Activated CD8-positive, alpha-beta memory T cell treated with anti-CD3 and anti-CD28 coated beads, Interleukin-2, amount 10 ng/mL, durations not matched to agents 7 days and 5 days (primary cell): ENCODE data around the gene RASAL2. TPM values are rescaled to one million over a fixed set of nuclear protein-coding genes. Genes with fewer than 3 reads are reported as not detected.

Source experiments
- ATAC-seq: fragments of 150-1000 bp; cut with Tn5 transposase; one replicate; pipeline ENCODE4 v1.10.0; 2021; ENCODE audit warnings: moderate library complexity
- CTCF ChIA-PET: fragments of 350-600 bp; sonication (Branson Sonifier 250); formaldehyde crosslinking; loops from one replicate; lab custom pipeline; 2021; ENCODE audit warnings: antibody characterized with exemption; lab: Charles Lee
- DNase-seq: peaks from one replicate; pipeline ENCODE4 v3.0.0-alpha.2; 2020
- H3K27ac Mint-ChIP-seq: one replicate; pipeline ENCODE4 v1.8.0; 2021; ENCODE audit warnings: mild to moderate bottlenecking, mixed read lengths
- H3K27me3 Mint-ChIP-seq: one replicate; pipeline ENCODE4 v1.8.0; 2021; ENCODE audit warnings: mixed read lengths
- H3K36me3 Mint-ChIP-seq: one replicate; pipeline ENCODE4 v1.8.0; 2021; ENCODE audit warnings: mild to moderate bottlenecking, mixed read lengths
- H3K4me1 Mint-ChIP-seq: one replicate; pipeline ENCODE4 v1.8.0; 2021; ENCODE audit warnings: mixed read lengths
- H3K4me3 Mint-ChIP-seq: one replicate; pipeline ENCODE4 v1.8.0; 2021; ENCODE audit warnings: mild to moderate bottlenecking, moderate library complexity, mixed read lengths
- H3K9me3 Mint-ChIP-seq: one replicate; pipeline ENCODE4 v1.8.0; 2022; ENCODE audit warnings: low read depth, mixed read lengths
- total RNA-seq, 2 experiments: library from RNA; stranded (reverse); gene quantifications; one replicate each; pipeline ENCODE4 v1.2.3, GENCODE V29; 2021

RASAL2 gene
- total RNA-seq, 2 experiments from 2014 or later: not detected

- CTCF ChIA-PET: no interaction called here
- no peak for ATAC-seq
- no peaks in the 10 kb centered on the region for H3K4me1 Mint-ChIP-seq
- no peaks in the 10 kb centered on the region for H3K27me3 Mint-ChIP-seq
- no peak for DNase-seq
- peaks cover 2% of the 10 kb centered on the region for H3K9me3 Mint-ChIP-seq
- H3K36me3 Mint-ChIP-seq: no peaks in the 10 kb centered on the region
- H3K4me3 Mint-ChIP-seq: no peak overlapping the region
- no peak overlapping the region for H3K27ac Mint-ChIP-seq
These were observed 32.9 kb upstream of the RASAL2 start for GRCh38 chr1:178060789-178061556.

- Mint-ChIP-seq H3K27ac (no peak overlapping the region), H3K27me3 (no peaks in the 10 kb centered on the region), H3K4me3 (no peak overlapping the region), H3K4me1 (no peaks in the 10 kb centered on the region), H3K9me3 (peaks cover 2% of the 10 kb centered on the region), H3K36me3 (no peaks in the 10 kb centered on the region)
- CTCF ChIA-PET: no interaction called here
- no peak for DNase-seq
- no peak for ATAC-seq
These were observed 32.3 kb upstream of the RASAL2 start for GRCh38 chr1:178061620-178062019.

- Mint-ChIP-seq H3K4me3 (no peak overlapping the region), H3K4me1 (no peaks in the 10 kb centered on the region), H3K9me3 (peaks cover 2% of the 10 kb centered on the region), H3K27me3 (no peaks in the 10 kb centered on the region), H3K36me3 (no peaks in the 10 kb centered on the region), H3K27ac (no peak overlapping the region)
- CTCF ChIA-PET: no interaction called here
- DNase-seq (no peak), ATAC-seq (no peak)
These were observed 29.6 kb upstream of the RASAL2 start for GRCh38 chr1:178064191-178064821.

- Mint-ChIP-seq H3K4me3 (no peak overlapping the region), H3K36me3 (no peaks in the 10 kb centered on the region), H3K4me1 (no peaks in the 10 kb centered on the region), H3K27ac (no peak overlapping the region), H3K27me3 (no peaks in the 10 kb centered on the region), H3K9me3 (peaks cover 2% of the 10 kb centered on the region)
- DNase-seq (no peak), ATAC-seq (no peak)
- CTCF ChIA-PET: no interaction called here
These were observed 28.7 kb upstream of the RASAL2 start for GRCh38 chr1:178065250-178065649.

- Mint-ChIP-seq H3K4me3 (no peak overlapping the region), H3K4me1 (no peaks in the 10 kb centered on the region), H3K27me3 (no peaks in the 10 kb centered on the region), H3K27ac (no peak overlapping the region), H3K9me3 (peaks cover 2% of the 10 kb centered on the region), H3K36me3 (no peaks in the 10 kb centered on the region)
- no peak for DNase-seq
- CTCF ChIA-PET: no interaction called here
- ATAC-seq: no peak
These were observed 27.5 kb upstream of the RASAL2 start for GRCh38 chr1:178066296-178066907.

DNA sequence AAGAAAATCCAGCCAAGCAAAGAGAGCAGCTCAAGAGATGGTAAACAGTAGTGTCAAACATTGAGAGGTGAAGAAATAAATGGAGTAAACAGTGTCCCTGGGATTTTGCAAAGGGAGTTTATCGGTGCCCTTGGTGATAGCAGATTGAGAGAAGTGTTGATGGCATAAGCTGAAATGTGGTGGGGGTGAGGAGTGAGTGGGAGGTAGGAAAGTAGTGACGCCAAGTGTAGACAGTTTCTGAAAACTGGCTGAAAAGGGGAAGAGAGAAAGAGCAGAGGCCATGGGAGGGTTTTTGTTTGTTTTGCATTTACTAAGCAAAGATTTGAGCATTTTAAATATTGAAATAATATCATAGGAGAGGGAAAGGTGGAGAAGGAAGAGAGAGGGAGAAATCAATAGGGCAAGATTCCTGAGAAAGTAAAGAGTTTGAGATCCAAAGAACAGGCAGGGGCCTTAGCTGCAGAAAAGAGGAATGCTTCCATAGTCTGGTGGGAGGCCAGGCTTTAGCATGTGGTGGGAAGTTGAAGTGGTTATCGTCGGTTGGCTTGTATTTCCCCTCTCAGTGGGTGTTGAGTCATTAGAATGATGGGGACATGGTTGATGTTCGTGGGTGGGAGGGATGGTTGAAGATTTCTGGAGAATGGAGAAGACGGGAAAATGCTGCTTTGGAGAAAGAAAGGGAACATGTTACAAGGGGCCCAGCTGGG lies 26.8 kb upstream of the RASAL2 start:
- ATAC-seq: no peak
- H3K9me3 Mint-ChIP-seq: peaks cover 2% of the 10 kb centered on the region
- H3K4me3 Mint-ChIP-seq: no peak overlapping the region
- DNase-seq: no peak
- no peaks in the 10 kb centered on the region for H3K27me3 Mint-ChIP-seq
- H3K36me3 Mint-ChIP-seq: no peaks in the 10 kb centered on the region
- H3K27ac Mint-ChIP-seq: no peak overlapping the region
- no peaks in the 10 kb centered on the region for H3K4me1 Mint-ChIP-seq
- CTCF ChIA-PET: no interaction called here

- ATAC-seq (no peak), DNase-seq (no peak)
- Mint-ChIP-seq H3K9me3 (no peaks in the 10 kb centered on the region), H3K4me1 (no peaks in the 10 kb centered on the region), H3K27me3 (no peaks in the 10 kb centered on the region), H3K36me3 (no peaks in the 10 kb centered on the region), H3K27ac (no peak overlapping the region), H3K4me3 (no peak overlapping the region)
- CTCF ChIA-PET: no interaction called here
These were observed 22.1 kb upstream of the RASAL2 start for GRCh38 chr1:178071811-178072210.

DNA sequence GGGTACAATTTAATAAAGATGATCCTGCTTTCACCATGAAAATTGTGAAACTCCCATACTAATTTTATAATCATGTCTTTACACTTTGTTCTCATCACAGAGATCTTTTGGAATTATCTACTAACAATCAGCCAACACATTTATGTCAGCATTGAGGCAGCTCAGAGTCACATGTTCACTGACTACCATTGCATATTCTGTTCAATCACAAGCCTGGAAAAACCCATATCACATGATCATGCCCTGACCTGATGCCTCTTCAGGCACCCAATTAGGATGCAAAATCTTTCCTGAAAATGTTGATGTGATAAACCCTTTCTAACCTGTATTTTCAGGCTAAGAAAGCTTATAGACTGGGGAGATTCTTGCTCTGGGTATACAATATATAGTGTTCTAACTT lies 21.6 kb upstream of the RASAL2 start:
- Mint-ChIP-seq H3K36me3 (no peaks in the 10 kb centered on the region), H3K9me3 (no peaks in the 10 kb centered on the region), H3K27me3 (no peaks in the 10 kb centered on the region), H3K4me1 (no peaks in the 10 kb centered on the region), H3K27ac (no peak overlapping the region), H3K4me3 (no peak overlapping the region)
- ATAC-seq (no peak), DNase-seq (no peak)
- CTCF ChIA-PET: no interaction called here

DNA sequence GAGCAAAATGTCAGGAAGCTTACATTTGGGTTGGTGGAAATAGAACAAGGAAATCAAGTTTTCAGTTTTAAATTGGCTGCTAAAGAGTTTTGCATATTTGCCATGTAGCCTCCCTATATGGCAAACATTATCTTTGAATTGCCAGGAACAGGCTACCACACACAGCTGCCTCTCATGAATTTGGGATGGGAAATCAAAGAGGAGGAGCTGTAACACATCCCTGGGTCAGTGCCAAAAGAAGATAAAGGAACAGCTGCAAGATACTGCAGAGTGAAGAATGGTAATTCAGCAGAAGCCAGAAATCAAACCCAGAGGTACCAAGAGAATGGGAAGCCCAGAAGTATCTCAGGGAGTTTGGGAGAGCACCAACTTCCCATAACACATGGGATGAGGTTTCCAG lies 18.6 kb upstream of the RASAL2 start:
- ATAC-seq (no peak), DNase-seq (no peak)
- H3K27me3 Mint-ChIP-seq: no peaks in the 10 kb centered on the region
- H3K4me1 Mint-ChIP-seq: no peaks in the 10 kb centered on the region
- H3K4me3 Mint-ChIP-seq: no peak overlapping the region
- CTCF ChIA-PET: no interaction called here
- no peak overlapping the region for H3K27ac Mint-ChIP-seq
- no peaks in the 10 kb centered on the region for H3K36me3 Mint-ChIP-seq
- H3K9me3 Mint-ChIP-seq: no peaks in the 10 kb centered on the region

DNA sequence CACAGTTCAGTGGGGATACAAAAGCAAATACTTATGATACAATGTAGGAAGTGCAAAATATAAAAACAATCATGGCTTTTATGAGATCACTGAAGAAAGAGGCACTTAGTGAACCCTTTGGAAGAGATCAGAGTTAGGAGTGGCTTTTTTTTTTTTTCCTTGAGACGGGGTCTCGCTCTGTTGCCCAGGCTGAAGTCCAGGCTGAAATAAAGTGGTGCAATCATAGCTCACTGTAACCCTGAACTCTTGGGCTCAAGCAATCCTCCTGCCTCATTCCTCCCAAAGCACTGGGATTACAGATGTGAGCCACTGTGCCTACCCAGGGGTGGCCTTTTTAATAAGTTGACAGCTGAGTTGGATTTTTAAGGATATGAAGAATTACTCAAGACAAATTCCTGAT lies 17.3 kb upstream of the RASAL2 start:
- Mint-ChIP-seq H3K27ac (no peak overlapping the region), H3K27me3 (no peaks in the 10 kb centered on the region), H3K4me3 (no peak overlapping the region), H3K9me3 (no peaks in the 10 kb centered on the region), H3K36me3 (no peaks in the 10 kb centered on the region), H3K4me1 (no peaks in the 10 kb centered on the region)
- CTCF ChIA-PET: no interaction called here
- ATAC-seq (no peak), DNase-seq (no peak)

GRCh38 chr1:178077917-178078316 lies 16.0 kb upstream of the RASAL2 start:
- CTCF ChIA-PET: no interaction called here
- H3K36me3 Mint-ChIP-seq: no peaks in the 10 kb centered on the region
- no peak overlapping the region for H3K4me3 Mint-ChIP-seq
- H3K27me3 Mint-ChIP-seq: no peaks in the 10 kb centered on the region
- no peaks in the 10 kb centered on the region for H3K4me1 Mint-ChIP-seq
- no peak overlapping the region for H3K27ac Mint-ChIP-seq
- no peak for DNase-seq
- H3K9me3 Mint-ChIP-seq: no peaks in the 10 kb centered on the region
- ATAC-seq: no peak

DNA sequence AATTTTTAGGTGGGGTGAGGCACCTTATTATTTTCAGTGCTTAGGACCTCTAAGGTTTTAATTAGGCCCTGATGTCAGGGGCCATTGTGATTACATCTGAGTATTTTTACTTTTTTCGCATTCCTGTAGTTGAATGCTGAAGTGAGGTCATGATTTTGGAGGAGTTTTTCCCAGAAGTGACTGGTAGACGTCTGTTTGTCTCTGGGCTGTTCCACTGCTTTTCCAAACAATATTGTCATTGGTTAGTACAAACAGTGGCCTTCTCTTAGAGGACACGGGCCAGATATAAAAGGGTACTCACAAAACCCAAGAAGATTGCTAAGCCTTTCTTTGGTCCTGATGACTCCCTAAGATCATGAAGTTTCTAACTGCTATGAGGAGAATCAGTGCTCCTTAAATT lies 7.6 kb upstream of the RASAL2 start:
- Mint-ChIP-seq H3K36me3 (no peaks in the 10 kb centered on the region), H3K9me3 (no peaks in the 10 kb centered on the region), H3K27ac (no peak overlapping the region), H3K27me3 (no peaks in the 10 kb centered on the region), H3K4me1 (no peaks in the 10 kb centered on the region), H3K4me3 (no peak overlapping the region)
- CTCF ChIA-PET: no interaction called here
- DNase-seq: no peak
- no peak for ATAC-seq

- no peak for ATAC-seq
- Mint-ChIP-seq H3K27ac (no peak overlapping the region), H3K9me3 (no peaks in the 10 kb centered on the region), H3K4me1 (no peaks in the 10 kb centered on the region), H3K27me3 (peaks cover 4% of the 10 kb centered on the region), H3K36me3 (no peaks in the 10 kb centered on the region), H3K4me3 (no peak overlapping the region)
- CTCF ChIA-PET: no interaction called here
- DNase-seq: no peak
These were observed 7.1 kb upstream of the RASAL2 start for GRCh38 chr1:178086766-178087165.
